Keratinocyte (primary cell): Measurements from ENCODE around the gene COL25A1. TPM values are rescaled to one million over a fixed set of nuclear protein-coding genes. Genes with fewer than 3 reads are reported as not detected.

Source experiments
- DNase-seq: peaks from one replicate; pipeline ENCODE4 v3.0.0-alpha.2; 2011; ENCODE audit warnings: low read depth, missing footprints, low spot score
- FAIRE-seq: peaks from 2 replicates; lab custom pipeline; 2011; peaks lifted over from hg19 to GRCh38; lab: Jason Lieb, UNC
- H2AFZ ChIP-seq: 2 replicates; pipeline ENCODE4 v1.6.0; 2012; ENCODE audit warnings: low read length, control low read depth, inconsistent platforms; ENCODE audit not compliant: control insufficient read depth
- H3K27ac ChIP-seq: 2 replicates; pipeline ENCODE4 v1.5.1; 2011; ENCODE audit warnings: low read length; ENCODE audit not compliant: control insufficient read depth, insufficient read depth
- H3K27me3 ChIP-seq: 3 replicates; pipeline ENCODE4 v1.6.0; 2011; ENCODE audit warnings: low read length; ENCODE audit not compliant: control insufficient read depth, insufficient read depth; ENCODE audit errors: extremely low read depth
- H3K36me3 ChIP-seq, 2 experiments: 2 replicates in 1 of 2; 3 replicates in 1 of 2; pipeline ENCODE4 v1.5.1; 2011; ENCODE audit warnings: low read length in 2 of 2, mild to moderate bottlenecking in 1 of 2; ENCODE audit not compliant: control insufficient read depth in 2 of 2, insufficient read depth in 2 of 2; ENCODE audit errors: extremely low read depth in 1 of 2
- H3K4me1 ChIP-seq: 3 replicates; pipeline ENCODE4 v1.5.1; 2011; ENCODE audit warnings: low read length; ENCODE audit not compliant: control insufficient read depth, insufficient read depth; ENCODE audit errors: extremely low read depth
- H3K4me2 ChIP-seq: 3 replicates; pipeline ENCODE4 v1.6.0; 2011; ENCODE audit warnings: low read depth, low read length; ENCODE audit not compliant: control insufficient read depth, insufficient read depth; ENCODE audit errors: extremely low read depth
- H3K4me3 ChIP-seq, 3 experiments: fragments of 200-600 bp in 1 of 3; sonication (generic) in 1 of 3; 2 replicates in 2 of 3; 3 replicates in 1 of 3; pipeline ENCODE4 v1.5.1; 2011 to 2016; ENCODE audit warnings: low read length in 3 of 3, mild to moderate bottlenecking in 3 of 3, control low read depth in 2 of 3, inconsistent platforms in 1 of 3, low read depth in 1 of 3, mixed read lengths in 1 of 3, mixed run types in 1 of 3, moderate library complexity in 1 of 3; ENCODE audit not compliant: control insufficient read depth in 2 of 3, insufficient read depth in 2 of 3; ENCODE audit errors: extremely low read depth in 1 of 3
- H3K79me2 ChIP-seq: 2 replicates; pipeline ENCODE4 v1.6.0; 2012; ENCODE audit warnings: low read length; ENCODE audit not compliant: control insufficient read depth, insufficient read depth
- H3K9ac ChIP-seq: 3 replicates; pipeline ENCODE4 v1.6.0; 2011; ENCODE audit warnings: low read length; ENCODE audit not compliant: control insufficient read depth, insufficient read depth; ENCODE audit errors: extremely low read depth
- H3K9me1 ChIP-seq: 3 replicates; pipeline ENCODE4 v1.6.0; 2011; ENCODE audit warnings: low read length; ENCODE audit not compliant: control insufficient read depth, insufficient read depth; ENCODE audit errors: extremely low read depth
- H3K9me3 ChIP-seq: 2 replicates; pipeline ENCODE4 v1.5.1; 2012; ENCODE audit warnings: low read depth, low read length; ENCODE audit not compliant: control insufficient read depth
- H4K20me1 ChIP-seq: 3 replicates; pipeline ENCODE4 v1.6.0; 2011; ENCODE audit warnings: low read length; ENCODE audit not compliant: control insufficient read depth, insufficient read depth; ENCODE audit errors: extremely low read depth
- CTCF ChIP-seq, 3 experiments: IDR thresholded peaks in 1 of 3; conservative IDR thresholded peaks in 1 of 3; optimal IDR thresholded peaks in 1 of 3; 2 replicates in 2 of 3; 3 replicates in 1 of 3; pipeline versions ENCODE3 to v1.5.1; 2011; ENCODE audit warnings: low read length in 3 of 3, mild to moderate bottlenecking in 3 of 3, moderate library complexity in 2 of 3, control low read depth in 1 of 3, inconsistent platforms in 1 of 3; ENCODE audit not compliant: insufficient read depth in 2 of 3; ENCODE audit errors: extremely low read depth in 1 of 3
- EZH2 ChIP-seq: IDR thresholded peaks from one replicate; pipeline ENCODE4 v1.6.1; 2012; ENCODE audit warnings: inconsistent platforms, mild to moderate bottlenecking, low read length, moderate library complexity
- dilution Hi-C: fragments of 300-500 bp; cut with MboI; formaldehyde crosslinking; loops from one replicate; pipeline ENCODE4 v1.7.0; 2020; ENCODE audit warnings: low sequenced_read_pairs; ENCODE audit not compliant: extremely low pct_ligation_motif_present
- polyA plus RNA-seq, 5 experiments: library from polyadenylated mRNA; depleted of rRNA in 3 of 5; stranded (reverse) in 3 of 5; stranded (forward) in 1 of 5; unstranded in 1 of 5; fragments of >200 nt; gene quantifications; 1 replicate in 1 of 5; 2 replicates in 3 of 5; 3 replicates in 1 of 5; pipeline versions ENCODE4 v1.2.1 to v1.2.3, GENCODE V29; 2011 to 2012; ENCODE audit warnings: missing spikeins in 2 of 5, low read depth in 1 of 5, low replicate concordance in 1 of 5

COL25A1 gene
- polyA plus RNA-seq, 1 donor (not counting 4 experiments of a cell fraction or from before 2014, with no cell fraction given) = not detected

GRCh38 chr4:108943371-108943770, 359.1 kb downstream of the COL25A1 start:
- Histone ChIP-seq H3K9me1 (no peaks in the 10 kb centered on the region), H3K79me2 (no peaks in the 10 kb centered on the region), H2AFZ (no peak overlapping the region), H3K4me1 (peaks cover 3% of the 10 kb centered on the region), H3K4me3 (no peak overlapping the region), H3K9ac (no peak overlapping the region), H3K27me3 (peaks cover 21% of the 10 kb centered on the region), H3K36me3 (no peaks in the 10 kb centered on the region), H3K9me3 (no peaks in the 10 kb centered on the region), H4K20me1 (peaks cover 3% of the 10 kb centered on the region), H3K27ac (no peak overlapping the region), H3K4me2 (no peak overlapping the region)
- FAIRE-seq (no peak), DNase-seq (no peak)
- dilution Hi-C loops = no loop called here
- TF ChIP-seq CTCF (optimal IDR thresholded peaks at IDR 0.05 in 1 of 3, IDR thresholded peaks at IDR 0.05 in 1 of 3, conservative IDR thresholded peaks at IDR 0.05 in 1 of 3; ENCODE audit: extremely low read depth in 1 of 3, insufficient read depth in 2 of 3, low read length in 3 of 3) = no peak
- no peak for TF ChIP-seq EZH2

GRCh38 chr4:108941904-108942430, 360.5 kb downstream of the COL25A1 start:
- Histone ChIP-seq H4K20me1 (peaks cover 3% of the 10 kb centered on the region), H3K27me3 (peaks cover 21% of the 10 kb centered on the region), H3K27ac (no peak overlapping the region), H3K4me1 (peaks cover 3% of the 10 kb centered on the region), H3K4me3 (no peak overlapping the region), H3K4me2 (no peak overlapping the region), H3K9me1 (no peaks in the 10 kb centered on the region), H2AFZ (no peak overlapping the region), H3K79me2 (no peaks in the 10 kb centered on the region), H3K36me3 (no peaks in the 10 kb centered on the region), H3K9me3 (no peaks in the 10 kb centered on the region), H3K9ac (no peak overlapping the region)
- FAIRE-seq (no peak), DNase-seq (no peak)
- no peak for TF ChIP-seq EZH2
- no peak for TF ChIP-seq CTCF (optimal IDR thresholded peaks at IDR 0.05 in 1 of 3, IDR thresholded peaks at IDR 0.05 in 1 of 3, conservative IDR thresholded peaks at IDR 0.05 in 1 of 3; ENCODE audit: extremely low read depth in 1 of 3, insufficient read depth in 2 of 3, low read length in 3 of 3)
- dilution Hi-C loops = no loop called here
